Epithelial cell of prostate (primary cell): ENCODE results near the gene RILPL1.
"Not testable (repeated sequence)": the region's sequence is repeated elsewhere in the genome, so short reads cannot be mapped to it uniquely, and the experiment has no call there.

Experiments
- DNase-seq: peaks from one replicate; pipeline ENCODE4 v3.0.0-alpha.2; 2011; ENCODE audit warnings: low read depth, low spot score
- H3K27ac ChIP-seq: fragments of 450-650 bp; 2 replicates; pipeline ENCODE4 v1.5.1; 2017; ENCODE audit warnings: mild to moderate bottlenecking

RILPL1 gene

DNA sequence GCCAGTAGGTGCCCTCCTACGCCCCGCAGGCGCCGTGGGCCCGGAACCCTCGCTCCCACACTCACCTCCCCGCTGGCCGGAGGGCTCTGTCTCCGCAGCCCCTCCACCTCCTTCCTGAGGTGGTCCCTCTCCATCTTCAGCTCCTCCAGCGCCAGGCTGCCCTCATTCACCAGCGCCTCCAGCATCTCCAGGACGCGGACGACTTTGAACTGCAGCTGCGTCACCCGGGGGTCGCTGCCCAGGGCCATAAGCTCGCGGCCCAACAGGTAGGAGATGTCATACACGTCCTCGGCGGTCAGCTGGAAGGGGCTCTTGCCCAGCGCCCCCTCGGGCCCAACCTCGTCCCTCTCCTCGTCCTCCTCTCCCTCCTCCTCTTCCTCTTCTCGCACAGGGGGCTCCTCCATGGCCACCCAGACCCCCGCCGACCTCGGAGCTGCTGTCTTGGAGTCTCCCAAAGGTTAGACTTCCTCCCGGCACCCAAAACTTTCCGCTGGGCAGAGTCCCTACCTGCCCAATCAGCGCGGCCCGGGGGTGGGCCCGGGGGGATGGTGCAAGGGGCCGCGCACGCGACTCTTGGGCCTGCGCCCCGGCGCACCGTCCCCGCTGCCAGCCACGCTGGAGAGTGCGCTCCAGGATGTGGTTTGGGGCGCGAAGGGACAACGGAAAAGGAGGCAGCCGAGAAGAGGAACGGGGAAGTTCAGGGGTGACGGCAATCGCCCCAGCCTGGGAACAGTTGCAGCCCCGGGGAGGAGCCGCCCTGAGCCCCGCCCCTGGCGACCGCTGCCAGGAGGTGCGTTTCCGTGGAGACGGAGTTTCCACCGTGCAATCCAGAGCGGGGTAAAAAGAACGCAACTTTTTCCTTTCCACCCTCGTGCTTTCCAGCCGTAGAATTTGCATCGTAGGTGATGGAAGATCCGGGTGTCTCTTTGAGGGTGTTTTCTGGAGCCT is 97.2 kb downstream of the RILPL1 start, which contains the start of gene RILPL2:
TSS of gene RILPL2 (minus strand) at position 668 of the 948 bp plus-strand sequence. CDS start at position 404, 264 bp downstream.
- DNase-seq: no peak
- peak within 1 kb of the TSS; percentile 59 for H3K27ac ChIP-seq

GRCh38 chr12:123435636-123436016 is 97.9 kb downstream of the RILPL1 start:
- peak overlapping the region; percentile 59 for H3K27ac ChIP-seq
- DNase-seq: no peak

- DNase-seq: no peak
- H3K27ac ChIP-seq: peak overlapping the region; percentile 36
Measured at GRCh38 chr12:123433615-123434014, 99.9 kb downstream of the RILPL1 start.

DNA sequence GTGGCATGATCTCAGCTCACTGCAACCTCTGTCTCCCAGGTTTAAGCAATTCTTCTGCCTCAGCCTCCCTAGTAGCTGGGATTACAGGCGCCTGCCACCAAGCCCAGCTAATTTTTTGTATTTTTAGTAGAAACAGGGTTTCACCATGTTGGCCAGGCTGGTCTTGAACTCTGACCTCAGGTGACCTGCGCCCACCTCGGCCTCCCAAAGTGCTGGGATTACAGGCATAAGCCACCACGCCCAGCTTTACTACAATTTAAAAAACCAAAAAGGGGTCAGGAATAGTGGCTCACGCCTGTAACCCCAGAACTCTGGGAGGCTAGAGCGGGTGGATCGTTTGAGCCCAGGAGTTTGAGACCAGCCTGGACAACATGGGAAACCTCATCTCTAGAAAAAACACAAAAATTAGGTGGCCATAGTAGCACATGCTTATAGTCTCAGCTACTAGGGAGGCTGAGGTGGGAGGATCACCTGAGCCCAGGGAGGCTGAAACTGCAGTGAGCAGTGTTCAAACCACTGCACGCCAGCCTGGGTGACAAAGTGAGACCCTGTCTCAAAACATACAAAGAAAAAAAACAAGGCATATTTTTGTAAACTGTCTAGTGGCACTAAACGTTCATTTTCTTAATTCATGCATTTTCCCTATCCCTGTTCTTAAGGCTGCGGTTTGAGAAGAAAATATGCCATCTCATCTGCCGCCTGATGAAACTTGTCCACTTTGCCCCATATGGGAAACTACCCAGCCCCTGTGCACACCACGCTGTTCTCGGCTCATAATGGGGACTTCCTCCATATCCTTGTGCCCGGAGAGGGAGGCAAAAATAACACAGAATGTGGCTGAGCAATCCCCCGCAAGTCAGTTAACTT is 101.3 kb downstream of the RILPL1 start:
- peak overlapping the region; percentile 36 for H3K27ac ChIP-seq
- DNase-seq: not testable (repeated sequence)

DNA sequence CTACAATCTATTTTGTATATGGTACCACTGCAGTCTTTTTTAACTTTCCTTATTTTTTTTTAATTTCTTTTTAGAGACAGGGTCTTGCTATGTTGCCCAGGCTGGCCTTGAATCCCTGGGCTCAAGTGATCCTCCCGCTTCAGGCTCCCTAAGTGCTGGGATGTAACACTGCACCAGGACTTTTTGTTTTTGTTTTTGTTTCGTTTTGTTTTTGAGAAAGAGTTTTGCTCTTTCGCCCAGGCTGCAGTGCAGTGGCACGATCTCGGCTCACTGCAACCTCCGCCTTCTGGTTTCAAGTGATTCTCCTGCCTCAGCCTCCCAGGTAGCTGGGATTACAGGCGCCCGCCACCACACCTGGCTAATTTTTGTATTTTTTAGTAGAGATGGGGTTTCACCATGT is 104.4 kb downstream of the RILPL1 start:
- DNase-seq, H3K27ac ChIP-seq: not testable (repeated sequence)

GRCh38 chr12:123428591-123428990 is 104.9 kb downstream of the RILPL1 start:
- H3K27ac ChIP-seq: no peak overlapping the region
- DNase-seq: no peak

GRCh38 chr12:123427036-123427769 is 106.3 kb downstream of the RILPL1 start:
- DNase-seq: no peak
- no peak overlapping the region for H3K27ac ChIP-seq

DNA sequence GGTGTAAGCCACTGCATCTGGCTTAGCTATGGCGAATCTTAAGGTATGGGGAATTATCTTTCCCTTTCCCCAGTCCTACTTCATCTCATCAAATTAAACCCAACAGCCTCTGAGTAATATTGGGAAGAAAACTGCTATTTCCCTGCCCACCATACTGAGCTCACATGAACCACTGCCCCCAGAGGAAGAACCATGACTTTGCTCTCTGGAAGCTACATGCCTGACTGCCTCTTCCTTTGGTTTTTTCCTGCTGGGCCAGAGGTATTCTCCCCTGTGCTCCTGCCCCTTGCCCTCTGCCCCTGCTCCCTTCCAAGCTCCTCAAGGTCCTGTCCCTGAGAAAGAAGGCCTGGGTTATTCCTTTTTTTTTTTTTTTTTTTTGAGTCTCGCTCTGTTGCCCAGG is 112.2 kb downstream of the RILPL1 start:
- H3K27ac ChIP-seq: no peak overlapping the region
- DNase-seq: no peak
